GM19351 (cell line): ENCODE results near the gene RUNX3.

ENCODE experiments used
- ATAC-seq: cut with Tn5 transposase; IDR thresholded peaks from one replicate; pipeline ENCODE4 v1.9.1; 2021; ENCODE audit warnings: mild to moderate bottlenecking, moderate library complexity; ENCODE audit not compliant: unreplicated experiment

The RUNX3 gene

DNA sequence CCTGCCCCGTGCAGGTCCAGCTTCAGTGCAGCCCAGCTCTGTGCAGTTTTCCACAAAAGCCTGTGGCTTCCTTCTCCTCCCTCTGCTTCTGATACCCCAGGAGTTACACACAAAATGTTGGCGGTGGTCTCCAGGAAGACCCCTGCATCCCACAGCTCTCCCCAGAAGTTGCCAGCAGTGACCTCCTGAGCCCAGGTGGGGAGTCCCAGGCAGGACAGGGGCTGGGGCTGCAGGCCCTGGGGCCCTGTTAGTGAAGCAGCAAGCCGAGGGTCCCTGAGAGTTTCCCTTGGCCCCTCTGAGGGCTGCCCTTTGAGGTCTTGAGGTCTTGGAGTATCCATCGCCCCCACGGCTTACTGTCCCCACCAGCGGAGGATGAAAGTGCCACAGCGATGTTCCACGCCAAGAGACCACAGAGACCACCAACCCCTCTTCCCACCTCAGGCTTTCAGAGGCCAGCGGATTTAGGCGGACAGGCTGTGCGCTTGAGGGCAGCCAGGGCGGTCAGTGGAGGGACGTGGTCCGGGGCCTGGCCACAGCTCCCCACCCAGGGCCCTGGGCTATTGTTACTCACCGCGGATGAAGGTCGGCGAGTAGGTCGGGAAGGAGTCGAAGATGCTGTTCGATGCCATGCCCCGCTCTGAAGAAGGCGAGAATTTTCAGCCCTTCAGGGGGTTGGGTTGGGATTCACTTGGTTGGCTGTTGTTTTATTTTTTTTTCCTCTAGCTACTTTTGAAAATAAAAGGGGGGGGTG lies 34.0 kb upstream of the RUNX3 start:
- no peak for ATAC-seq

DNA sequence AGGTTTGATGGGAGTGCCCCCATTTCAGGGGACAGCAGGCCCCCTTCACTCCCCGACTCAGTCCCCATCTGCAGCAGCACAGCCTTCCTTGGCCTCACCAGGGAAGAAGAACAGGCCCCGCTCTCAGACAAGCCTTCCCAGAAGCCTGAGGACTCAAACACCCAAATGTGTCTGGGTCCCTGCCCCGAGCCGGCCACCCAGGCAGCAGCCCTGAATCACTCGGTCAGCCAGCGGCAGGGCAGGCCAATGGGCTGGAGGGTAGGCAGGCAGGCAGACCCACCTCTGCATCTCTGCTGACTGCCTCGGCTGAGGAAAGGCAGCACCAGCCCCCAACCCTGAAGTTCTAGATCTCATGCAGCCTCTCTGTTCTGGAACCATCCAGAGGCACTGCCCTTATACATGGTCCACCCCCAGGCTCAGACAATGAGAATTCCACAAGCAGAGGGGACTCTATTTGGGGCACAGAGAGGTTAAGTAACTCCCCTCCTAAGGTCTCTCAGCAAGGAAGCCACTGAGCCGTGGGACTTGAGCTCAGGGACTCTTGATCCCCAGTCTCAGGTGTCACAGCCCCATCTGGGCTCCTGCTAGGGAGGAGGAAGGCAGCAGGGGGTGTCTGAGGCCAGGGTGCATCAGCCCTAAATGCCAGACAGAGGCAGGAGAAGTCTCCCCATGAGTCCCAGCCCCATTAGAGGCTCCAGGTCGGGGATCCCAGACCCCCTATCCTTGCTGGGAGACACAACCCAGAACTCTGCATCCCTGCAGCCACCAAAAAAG lies 33.2 kb upstream of the RUNX3 start:
- no peak for ATAC-seq

DNA sequence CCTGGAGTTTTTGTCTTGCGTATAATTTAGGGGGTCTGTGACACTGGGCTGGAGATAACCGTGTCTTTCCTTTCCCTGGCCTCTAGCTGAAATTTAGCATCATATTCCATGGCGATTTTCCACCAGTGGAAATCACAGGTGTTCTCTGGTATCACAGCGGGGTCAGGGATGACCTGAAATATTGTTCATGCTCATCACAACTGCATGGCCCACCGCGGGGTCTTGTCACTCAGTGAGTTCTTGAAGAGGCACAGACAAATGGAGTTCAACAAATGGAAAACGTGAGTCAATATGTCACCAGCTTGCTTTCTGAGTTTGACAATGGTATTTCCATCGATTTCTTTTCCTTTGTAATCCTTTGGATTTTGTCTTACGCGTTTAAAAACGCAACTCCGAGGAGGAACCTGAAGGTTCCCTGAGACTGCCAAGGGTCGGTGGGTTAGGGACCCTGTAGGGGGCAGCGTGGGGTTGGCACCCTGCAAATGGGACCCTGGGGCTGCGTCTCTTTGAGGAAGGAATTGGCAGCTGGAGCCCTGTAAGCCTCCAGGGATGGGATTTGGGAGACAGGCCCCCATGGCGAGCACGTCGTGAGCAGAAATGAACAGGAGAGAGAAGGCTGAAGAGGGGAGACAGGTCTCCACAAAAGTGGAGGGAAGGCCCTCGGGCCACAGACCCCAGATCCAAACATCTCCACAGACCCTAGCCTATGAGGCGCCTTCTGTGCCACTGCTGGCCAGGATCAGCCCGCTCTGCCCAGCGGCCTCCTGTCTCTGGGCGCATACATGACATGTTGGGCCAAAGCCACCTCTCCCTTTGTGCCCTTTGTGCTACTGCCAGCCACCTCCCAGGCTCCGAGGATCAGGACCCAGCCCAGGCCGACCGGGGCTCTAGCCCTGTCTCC lies 32.1 kb upstream of the RUNX3 start:
- ATAC-seq: no peak

DNA sequence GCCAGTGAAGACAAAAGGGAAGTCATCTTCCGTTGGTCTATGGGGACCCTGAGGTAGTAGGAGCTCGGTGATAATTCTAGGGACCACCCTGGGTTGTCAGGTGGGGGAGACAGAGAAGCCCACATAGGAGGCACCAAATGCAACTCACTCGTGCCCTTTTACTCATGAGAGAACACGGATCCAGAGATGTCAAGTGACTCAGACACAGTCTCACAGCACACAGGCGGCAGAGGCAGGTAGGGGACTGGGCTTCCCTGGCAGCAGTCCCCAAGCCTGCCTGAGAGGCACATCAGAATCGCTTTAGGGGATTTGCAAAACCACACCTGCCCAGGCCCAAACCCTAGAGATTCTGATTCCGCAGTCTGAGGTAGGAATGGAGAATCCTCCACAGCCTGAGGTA lies 31.3 kb upstream of the RUNX3 start:
- no peak for ATAC-seq

DNA sequence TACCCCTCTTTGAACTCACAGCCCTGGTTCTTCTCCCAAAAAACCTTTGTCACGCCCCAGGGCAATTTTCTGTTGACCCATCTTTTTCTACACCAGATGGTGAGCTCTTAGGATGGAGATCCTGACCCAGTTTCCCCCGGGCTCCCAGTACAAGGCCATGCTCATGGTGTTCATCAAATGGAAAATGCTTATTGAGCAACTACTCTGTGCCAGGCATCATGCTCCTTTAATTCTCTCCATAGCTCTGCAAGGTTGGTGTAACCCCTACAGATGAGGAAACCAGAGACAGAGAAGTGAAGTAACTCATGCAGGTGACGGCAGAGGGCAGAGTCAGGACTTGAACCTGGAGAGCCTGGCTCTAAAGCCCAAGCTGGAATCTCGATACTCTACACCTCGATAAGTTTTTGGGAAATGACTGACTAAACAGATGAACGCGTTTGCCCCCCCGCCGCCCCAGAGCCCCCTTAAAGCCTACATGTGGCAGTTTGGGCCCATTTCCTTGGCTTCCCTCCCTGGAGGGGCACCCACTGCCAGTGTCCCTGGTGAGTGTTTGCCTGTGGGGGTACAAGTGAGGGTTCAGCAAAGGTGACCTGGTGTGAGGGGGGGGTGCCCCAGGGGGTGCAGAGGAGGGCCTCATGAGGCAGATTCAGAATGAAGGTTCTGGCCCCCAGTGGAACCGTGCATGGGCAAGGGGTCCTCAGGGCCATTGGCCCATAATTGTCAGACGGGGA lies 30.2 kb upstream of the RUNX3 start:
- ATAC-seq: no peak

DNA sequence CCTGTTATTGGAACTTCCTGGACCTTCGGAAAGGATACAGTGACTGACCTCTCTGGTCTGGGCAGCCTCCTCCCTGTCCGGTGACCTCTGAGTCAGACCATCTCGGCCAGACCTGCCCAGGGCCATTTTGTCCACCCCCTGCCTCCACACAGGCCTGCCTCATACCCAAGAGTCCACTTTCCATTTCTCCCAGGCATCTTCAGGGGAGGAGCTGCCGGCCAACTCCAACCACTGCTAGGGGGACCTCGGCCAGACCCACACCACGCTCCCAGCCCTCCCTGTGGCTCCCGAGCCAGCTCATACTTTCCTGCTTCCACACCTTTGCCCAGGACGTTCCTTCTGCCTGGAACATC lies 29.5 kb upstream of the RUNX3 start:
- no peak for ATAC-seq

DNA sequence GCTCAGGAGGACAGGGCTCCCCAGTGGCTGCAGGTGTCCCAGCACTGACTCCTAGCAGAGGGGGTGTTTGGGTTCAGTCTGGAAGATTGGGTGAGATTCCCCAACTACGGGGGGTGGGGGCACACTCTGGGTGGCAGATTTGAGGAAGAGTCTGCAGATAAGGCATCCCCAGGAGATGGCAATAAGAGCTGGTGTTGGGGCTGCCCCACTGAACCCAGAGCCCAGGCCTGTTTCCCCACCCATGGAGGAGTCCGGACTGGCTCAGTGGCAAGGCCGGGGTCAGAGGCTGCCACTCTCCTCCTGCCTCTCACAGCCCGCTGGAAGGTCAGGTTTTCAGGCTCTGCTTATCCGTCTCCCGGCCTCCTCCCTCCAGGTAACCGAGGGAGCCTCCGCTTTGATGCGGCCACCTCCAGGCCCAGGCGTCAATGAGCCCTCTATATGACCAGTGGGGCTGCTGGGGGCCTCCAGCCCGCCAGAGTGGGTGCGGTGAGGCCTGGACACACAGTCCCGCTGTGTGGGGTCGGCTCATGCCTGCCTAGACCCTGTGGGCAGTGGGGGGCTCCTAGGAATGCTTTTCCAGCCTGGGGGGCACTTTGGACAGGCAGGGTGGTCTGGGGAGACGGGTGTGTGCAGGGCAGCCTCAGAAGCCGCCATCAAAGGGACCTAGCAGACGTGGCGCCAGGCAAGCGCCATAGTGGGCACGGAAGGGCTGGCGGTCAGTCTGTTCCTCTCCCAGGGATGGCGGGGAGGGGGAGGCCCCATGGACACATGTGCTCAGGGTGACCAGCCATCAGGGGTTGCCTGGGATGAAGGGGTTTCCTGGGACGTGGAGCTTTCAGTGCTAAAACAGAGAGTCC lies 28.9 kb upstream of the RUNX3 start:
- ATAC-seq: no peak

DNA sequence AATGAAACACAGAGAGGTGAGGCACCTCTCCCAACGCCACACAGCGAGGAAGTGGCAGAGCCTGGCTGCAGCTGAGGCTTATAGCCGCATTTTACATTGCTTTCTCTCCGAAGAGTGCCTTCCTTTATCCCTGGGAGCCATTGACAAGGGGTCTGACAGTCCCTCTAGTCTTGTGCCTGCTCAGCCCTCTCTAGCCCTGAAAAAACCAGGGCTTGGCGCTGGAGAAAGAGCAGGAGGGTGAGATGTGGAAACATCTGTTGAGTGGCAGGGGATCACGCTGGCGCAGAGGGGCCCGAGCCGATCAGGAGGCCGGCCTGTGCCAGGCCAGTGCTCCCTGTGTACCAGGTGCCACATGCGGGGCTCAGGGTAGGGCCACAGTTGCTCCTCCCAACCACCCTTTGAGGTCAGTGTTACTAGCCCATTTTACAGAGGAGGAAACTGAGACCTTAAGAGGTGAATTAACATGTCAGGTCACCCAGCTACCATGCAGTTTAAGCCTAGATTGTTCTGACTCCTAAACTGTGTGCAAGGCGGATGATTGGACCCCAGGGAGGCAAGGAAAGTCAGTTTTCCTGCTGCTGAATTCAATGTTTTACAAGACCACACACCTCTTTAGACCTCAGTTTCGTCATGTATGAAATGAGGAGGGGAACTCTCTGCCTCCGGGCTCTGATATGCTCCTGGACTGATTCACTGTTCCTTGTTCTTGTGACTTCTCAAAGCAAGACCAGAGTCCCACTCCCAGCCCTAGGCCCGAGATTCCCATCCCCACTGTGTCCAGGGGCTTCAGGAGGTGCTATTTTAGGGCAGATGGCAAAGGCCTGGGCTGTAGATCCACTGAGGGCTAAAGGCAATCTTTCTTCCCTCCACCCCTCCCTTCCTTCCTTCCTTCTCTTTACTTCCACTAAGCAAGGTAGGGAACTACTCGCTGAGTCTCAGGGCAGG lies 28.0 kb upstream of the RUNX3 start:
- no peak for ATAC-seq

DNA sequence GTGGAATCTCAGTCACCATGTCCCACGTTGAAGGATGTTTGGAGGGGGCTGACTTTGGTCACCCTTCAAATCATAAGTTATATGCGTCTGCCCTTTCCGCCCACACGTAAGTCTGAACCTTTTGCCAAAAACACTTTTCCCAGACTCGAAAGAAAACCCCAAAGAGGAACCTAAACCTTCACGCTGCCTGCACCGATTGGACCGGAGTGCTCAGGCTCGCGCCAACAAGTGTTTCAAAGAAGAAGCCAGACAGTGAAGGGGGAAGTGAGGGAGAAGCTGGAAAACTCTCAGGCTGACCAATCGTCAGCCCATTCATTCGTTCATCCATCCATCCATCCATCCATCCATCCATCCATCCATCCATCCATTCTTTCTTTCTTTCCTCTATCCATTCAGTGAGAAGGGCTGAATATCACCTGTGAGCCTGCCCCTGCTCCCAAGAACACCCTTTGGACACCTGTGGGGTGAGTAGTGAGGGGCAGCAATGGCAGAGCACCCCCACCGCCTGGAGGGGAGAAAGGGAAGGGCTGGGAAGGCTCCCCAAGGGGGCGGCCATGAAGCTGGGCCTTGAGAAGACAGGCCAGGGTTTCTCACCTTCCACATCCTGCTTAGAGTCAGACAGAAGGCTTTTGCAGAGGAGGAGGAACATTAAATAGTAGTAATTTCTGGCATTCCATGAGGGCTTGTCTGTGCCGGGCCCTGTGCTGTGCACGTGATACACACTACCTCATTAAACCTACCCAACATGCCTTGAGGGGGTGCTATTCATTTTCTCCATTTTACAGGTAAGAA lies 27.1 kb upstream of the RUNX3 start:
- no peak for ATAC-seq

DNA sequence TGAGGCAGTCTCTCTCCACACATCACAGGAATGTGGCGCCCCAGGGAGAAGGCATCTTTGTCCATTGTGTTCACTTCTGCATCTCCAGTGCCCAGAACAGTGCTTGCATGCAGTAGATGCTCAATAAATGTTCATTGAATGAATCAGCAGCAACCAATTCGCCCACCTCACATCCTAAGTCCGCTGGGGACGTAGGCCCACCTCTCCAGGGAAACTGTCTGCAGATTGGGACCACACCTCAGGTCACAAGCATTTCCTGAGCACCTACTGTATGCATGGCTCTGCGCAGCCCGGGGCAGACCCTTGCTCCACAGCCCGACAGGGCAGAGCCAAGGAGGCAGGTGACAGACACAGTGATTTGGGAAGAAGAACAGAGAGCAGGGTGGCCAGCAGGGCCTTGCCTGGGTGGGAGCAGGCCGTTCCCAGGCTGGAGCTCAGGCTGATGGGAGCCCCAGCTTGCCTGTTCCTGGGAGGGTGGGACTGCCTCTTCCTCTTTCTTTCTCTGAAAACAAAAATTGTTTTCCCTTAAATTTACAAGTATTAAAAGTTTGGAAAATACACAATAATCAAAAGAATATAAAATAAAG lies 25.8 kb upstream of the RUNX3 start:
- ATAC-seq: no peak

DNA sequence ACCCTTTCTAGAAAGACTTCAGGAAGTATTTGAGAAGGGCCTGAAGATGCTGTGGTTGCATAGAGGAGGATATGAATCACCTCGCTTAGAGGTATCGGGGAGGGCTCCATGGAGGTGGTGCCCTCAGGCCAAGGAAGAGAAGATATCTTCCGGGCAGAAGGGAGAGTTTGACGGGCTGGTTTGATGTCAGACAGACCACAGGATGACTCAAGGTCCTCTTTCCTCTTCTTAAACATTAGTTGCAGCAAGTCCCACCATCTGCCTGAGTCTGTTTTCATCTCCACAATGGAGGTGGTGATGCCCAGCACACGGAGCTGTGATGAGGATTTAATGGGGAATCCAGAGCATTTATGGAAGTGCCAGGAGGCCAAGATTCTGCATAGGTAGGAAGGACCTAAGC lies 25.1 kb upstream of the RUNX3 start:
- peak; percentile 51 for ATAC-seq

DNA sequence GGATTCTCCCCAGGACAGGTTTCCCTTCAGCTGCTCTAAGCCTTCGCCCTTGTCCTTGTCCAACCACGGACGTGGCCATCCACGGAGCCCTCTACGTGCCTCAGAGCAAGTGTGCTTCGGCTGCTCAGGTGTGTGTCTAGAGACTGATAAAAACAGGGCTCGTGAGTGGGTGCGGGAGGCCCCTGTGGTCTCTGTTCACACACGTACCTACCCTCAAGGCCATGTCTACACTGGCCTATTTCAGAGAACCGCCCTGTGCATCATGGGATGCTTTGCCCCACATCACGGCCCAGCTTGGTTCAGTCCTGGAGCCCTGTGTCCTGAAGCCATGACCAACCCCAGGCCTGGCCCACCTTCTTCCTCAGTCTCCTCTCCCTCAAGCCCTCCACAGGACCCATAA lies 24.6 kb upstream of the RUNX3 start:
- ATAC-seq: no peak

DNA sequence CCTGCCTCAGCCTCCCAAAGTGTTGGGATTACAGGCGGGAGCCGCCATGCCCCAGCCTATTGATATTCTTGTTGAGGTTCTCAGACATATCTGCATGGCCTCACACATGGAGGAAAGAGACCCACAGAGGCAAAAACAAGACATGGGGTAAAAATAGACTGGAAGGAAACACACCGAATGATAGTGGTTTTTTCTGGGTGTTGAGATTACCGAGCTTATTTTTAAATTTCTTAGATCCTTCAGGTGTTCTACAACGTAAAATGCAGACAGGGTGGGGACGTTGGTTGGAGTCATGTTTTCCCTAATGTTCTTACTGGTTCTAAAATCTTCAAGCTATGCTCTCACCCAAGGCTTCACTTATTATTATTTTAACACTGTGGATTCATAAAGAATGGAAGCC lies 23.9 kb upstream of the RUNX3 start:
- ATAC-seq: no peak

DNA sequence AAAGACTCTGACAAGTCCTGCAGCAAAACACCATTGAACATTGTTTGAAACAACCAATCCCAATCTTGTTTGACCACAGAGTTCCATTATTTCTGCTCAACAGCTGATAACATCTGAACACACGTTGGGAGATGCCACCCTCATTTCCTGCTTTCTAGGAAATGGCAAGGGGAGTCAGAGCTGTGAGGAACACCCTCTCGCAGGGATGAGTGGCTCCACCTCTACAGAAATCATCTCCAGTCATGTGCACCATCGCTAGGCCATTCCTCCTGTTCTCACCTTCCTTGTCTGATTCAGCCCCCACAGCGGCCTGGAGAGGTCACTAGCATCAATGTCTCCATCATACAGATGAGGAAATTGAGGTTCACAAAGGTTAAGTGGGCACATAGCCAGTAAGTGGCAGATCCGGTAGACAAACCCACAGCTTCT lies 22.4 kb upstream of the RUNX3 start:
- ATAC-seq: no peak

DNA sequence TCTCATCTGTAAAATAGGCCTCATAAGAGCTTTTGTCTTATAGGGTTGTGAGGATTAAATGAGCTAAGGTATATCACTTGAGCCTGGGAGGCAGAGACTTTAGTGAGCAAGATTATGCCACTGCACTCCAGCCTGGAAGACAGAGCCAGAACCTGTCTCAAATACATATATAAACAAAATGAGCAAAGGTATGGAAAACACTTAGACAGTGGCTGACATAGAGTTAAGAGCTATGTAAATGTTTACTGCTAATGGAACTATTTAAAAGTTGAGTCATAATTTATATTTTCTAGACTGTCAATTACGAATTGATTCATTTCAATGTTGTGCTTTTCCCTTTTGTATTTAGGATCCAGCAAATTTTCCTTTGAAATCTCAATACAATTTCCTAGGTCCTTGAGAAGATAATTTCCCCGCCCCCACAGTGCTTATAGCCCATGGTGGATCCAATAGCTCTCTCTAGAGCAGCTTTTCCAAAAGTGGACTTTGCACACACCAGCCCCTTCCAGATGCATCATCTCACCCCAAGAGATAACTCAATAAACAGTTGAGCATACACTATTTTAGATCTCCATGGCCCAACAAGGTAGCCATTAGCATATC lies 21.8 kb upstream of the RUNX3 start:
- no peak for ATAC-seq

DNA sequence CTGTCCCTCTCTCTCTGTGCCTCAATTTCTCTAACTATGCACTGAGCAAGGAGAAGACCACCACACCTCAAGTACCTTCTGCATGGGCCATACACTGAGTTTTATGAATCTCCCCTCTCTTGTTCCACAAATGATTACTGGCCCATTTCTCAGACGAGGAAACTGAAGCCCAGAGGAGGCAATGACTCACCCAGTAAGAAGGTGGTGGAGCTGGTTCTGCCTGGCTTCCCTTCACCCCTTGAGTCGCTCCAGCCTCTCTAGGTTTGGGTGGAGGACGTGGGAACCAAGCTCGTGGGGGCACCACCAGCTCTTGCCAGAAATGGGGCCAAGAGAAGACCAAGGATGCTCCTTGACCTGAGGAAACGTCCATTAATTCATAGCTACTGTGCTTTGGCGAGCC lies 21.3 kb upstream of the RUNX3 start:
- ATAC-seq: no peak

DNA sequence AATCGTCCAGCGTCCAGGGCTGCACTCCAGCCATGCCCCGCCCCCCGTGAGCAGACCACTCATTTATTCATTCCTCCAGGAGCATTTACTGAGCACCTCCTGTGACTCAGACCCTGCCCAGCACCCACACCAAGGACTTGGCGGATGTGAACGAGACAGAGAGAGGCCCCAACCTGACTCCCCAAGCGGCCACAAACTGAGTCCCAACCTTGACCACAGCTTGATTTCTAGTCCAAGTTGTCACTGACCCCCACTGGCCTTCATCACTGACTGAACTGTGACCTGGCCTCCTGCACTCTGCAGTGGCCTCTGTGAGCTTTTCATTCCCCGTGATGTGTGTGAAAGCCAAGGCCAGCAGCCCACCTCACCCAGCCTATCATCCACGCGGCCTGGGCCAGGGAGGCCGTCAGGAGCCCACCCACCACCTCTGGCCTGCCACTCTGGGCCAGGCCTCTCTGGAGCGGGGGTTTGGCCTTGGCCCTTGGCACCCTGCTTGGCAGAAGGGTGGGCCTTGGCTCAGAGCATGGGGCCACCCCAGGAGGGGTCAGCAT lies 19.3 kb upstream of the RUNX3 start:
- no peak for ATAC-seq
